SKM-1 treated with dmso at 0.1 percent for 144 hours (cell line): ENCODE measurements around the gene HOXA1.

Source experiments
- DNase-seq: peaks from one replicate; lab custom pipeline; 2025; ENCODE audit not compliant: unreplicated experiment; lab: John Stamatoyannopoulos, UW

HOXA1 gene

DNA sequence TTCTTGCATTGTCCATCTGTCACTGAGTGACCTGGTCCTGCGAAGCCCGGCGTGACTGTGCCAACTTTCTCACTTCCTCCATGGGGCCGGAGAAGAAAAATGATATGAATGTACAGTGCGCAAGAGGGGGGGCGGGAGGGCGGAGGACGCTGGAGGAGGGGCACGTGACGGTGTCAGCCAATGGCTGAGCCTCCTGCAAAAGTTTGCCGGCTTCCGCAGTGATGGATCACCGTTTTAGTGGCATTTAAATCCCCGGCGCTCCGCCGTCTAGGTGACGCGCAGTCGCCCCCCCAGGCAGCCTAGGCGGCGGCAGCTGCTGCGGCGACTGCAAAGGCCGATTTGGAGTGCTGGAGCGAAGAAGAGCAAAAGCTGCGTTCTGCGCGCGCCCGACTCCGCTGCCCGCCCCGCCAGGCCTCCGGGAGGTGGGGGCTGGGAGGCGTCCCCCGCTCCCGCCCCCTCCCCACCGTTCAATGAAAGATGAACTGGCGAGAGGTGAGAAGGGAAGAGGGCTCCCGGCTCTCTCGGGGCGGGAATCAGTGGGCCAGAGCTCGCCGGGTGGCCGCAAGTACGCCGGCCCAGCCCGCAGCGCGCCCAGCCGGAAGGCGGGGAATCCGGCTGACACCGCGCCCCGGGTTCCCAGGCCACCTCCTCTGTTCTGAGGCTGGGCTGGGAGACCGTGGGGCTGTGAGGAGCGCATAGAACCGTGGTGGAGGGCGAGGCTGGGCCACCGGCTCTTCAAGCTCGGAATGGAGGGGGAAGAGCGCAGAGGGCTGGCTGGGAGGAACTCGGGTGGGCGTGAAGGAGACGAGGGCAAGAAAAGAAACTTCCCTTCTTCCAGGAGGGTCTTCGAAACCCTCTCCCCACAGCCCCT, at the start of gene HOXA1:
Gene HOXA1 (minus strand): TSS at position 104 of the 871 bp plus-strand sequence. CDS start 88 bp downstream, at position 16.
- peak; percentile 84 for DNase-seq

DNA sequence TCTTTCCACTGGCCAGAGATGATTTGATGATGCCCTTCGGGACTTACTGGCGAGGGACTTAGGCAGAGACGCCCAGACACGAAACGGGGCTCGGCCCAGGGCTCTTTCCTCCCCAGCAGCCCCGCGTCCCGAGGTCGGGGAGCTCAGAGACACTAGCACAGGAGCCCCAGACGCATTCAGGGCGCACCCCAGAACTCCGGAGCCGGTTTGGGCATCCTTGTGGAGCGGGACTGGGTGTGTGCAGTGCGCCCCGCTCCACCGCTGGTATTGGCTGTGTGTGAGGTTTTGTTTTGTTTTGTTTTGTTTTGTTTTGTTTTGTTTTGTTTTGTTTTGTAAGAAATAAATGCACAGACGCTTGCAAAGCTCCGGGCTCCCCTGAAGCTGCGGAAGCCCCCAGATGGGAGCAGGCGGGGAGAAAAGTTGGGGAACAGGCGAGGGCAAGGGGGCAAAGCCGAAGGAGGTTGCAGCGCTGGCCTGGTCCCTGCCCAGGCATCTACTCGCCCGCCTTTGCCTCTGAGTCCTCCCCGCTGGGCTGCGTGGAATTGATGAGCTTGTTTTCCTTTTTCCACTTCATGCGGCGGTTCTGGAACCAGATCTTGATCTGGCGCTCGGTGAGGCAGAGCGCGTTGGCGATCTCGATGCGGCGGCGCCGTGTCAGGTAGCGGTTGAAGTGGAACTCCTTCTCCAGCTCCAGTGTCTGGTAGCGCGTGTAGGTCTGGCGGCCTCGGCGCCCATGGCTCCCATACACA, 49.5 kb upstream of the HOXA1 start:
- no peak for DNase-seq

DNA sequence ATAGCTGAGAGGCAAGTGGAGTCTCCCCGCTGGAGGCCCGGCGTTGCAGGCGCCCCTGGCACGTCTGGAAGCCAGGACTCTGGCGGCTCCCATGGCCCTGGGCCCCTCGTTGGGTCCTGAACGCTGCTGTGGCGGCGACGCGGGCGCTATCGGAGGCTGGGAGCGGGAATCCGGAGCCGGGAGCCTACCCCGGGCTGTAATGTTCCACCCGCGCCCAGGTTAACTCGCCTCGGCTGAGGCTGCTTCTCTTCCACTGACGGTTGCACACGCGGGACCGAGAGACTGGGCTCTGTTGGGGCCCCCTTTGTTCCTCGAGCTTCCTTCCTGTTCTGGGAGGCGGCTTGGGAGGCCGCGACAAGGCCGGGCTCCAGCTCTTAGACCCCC, 49.0 kb upstream of the HOXA1 start:
- DNase-seq, result no peak

DNA sequence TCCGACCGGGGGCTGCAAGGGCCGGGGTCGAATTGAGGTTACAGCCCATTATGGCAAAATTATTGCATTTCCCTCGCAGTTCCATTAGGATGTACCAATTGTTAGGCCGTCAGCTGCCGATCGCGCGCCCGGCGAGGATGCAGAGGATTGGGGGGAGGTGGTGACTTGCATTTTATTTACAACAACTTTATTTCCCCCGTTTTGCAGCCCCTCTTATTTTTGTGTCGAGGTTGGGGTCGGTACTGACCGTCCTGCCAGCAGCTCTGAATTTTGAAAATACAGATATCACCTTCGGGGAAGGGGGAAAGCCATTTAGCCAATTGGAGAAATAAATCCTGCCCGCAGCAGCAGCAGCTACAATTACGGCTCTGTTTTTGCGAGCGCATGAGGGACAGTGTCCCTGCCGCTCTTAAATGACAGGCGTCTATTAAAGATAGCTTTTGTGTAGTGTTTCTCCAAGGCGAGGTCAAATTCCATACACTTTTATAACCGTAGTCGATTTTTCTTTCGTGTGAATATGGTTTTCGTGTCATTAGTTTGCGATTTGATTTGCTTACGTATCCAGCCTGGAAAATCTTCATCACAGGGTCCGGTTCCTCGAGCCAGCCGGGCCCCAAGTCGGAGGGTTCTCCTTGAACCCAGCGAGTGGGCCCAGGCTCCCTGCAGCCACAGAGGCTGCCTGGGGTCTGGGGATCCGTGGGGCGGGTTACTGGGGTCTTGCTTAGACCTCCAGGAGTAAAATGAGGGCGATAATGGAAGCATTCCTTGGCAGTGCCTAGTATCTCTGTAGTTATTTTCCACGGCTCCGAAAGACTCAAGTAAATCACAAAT, 48.4 kb upstream of the HOXA1 start:
- DNase-seq, result no peak

DNA sequence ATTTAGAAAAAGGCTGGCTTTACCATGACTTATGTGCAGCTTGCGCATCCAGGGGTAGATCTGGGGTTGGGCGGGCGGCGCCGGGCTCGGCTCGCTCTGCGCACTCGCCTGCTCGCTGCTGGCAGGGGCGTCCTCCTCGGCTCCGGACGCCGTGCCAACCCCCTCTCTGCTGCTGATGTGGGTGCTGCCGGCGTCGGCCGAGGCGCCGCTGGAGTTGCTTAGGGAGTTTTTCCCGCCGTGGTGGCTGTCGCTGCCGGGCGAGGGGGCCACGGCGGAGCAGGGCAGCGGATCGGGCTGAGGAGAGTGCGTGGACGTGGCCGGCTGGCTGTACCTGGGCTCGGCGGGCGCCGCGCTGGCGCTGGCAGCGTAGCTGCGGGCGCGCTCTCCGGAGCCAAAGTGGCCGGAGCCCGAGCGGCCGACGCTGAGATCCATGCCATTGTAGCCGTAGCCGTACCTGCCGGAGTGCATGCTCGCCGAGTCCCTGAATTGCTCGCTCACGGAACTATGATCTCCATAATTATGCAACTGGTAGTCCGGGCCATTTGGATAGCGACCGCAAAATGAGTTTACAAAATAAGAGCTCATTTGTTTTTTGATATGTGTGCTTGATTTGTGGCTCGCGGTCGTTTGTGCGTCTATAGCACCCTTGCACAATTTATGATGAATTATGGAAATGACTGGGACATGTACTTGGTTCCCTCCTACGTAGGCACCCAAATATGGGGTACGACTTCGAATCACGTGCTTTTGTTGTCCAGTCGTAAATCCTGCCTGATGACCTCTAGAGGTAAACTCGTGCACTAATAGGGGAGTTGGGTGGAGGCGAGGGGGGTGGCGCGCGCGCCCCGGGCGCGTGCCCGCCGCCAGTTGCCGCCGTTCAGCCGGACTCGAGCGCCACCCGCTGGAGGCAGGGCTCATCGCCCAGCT, 47.5 kb upstream of the HOXA1 start, which contains the start of gene HOXA5:
Gene HOXA5 (minus strand): TSS at position 659 of the 927 bp plus-strand sequence. CDS start 74 bp downstream, at position 585.
- DNase-seq, result no peak

DNA sequence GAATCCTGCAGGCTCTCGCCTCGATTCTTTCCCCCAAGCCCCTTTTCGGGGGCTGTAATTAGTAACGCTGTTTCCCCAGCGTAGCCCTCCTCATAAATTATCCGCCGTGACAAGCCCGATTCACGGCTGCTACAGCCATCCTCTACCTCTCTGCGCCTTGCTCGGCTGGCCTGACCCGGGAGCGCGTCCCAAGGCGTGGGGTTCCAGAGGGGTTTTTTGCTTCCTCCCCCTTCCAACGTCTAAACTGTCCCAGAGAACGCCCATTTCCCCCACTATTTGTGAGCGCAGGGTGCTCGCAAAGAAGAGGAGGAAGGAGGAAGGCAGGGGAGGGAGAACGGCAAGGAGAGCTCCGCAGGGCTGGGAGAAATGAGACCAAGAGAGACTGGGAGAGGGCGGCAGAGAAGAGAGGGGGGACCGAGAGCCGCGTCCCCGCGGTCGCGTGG, 46.8 kb upstream of the HOXA1 start:
- DNase-seq, result no peak

DNA sequence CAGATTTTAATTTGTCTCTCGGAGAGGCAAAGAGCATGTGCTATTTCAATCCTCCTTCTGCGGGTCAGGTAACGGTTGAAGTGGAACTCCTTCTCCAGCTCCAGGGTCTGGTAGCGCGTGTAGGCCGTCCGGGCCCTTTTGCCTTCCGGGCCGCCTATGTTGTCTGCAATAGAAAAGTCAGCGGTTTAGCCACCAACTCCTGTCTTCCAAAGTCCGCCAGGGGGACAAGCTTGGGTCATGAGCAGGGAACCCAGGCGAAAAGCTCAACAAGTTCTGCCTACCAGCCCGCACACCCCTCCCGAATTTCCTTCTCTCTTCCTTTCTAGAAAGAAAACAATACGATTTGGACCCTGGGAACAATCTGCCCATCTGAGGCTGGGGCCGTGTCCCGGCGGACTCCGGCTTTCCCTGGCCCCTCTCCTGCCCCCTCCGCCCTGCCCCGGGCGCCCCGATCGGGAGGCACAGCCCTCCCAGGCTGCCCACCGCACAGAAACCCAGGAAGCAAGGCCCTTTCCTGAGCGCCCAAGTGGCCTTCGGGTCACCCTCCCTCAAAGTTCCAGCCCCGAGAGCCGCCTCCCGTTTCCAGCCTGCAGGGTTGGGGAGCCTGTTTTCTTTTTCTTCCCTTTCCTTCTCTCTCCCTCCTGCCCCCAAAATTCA, 46.3 kb upstream of the HOXA1 start:
- DNase-seq, result no peak

DNA sequence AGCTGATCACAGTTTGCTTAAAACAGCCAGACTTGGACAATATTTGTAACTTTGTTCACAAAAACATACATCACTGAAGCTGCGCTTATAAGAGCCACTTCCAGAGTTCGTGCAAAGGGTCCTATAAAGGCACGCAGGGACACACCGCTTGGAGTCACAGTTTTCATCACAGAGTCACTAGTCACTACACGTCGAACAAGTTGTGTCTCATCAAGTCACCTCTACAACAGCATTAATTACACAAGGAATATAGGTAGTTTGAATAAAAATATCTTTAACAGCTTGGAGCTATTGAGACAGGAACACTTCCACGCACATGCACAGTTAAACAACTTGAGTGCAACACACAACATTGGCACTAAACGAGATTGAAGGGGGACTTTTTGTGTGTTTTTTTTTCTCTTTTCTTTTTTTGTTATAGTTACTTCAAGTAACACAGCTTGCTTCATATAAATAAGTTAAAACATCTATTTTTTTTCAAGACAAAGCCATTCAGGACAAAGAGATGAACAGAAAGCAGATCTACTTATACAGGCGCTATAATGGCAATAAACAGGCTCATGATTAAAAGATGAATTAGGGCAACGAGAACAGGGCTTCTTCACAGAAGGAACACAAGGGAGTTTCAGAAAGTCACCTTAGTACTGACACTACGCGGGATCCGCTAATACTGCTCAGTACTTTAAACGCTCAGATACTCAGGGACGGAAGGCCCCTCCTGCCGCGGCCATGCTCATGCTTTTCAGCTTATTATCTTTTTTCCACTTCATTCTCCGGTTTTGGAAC, 45.5 kb upstream of the HOXA1 start:
- DNase-seq, result no peak

DNA sequence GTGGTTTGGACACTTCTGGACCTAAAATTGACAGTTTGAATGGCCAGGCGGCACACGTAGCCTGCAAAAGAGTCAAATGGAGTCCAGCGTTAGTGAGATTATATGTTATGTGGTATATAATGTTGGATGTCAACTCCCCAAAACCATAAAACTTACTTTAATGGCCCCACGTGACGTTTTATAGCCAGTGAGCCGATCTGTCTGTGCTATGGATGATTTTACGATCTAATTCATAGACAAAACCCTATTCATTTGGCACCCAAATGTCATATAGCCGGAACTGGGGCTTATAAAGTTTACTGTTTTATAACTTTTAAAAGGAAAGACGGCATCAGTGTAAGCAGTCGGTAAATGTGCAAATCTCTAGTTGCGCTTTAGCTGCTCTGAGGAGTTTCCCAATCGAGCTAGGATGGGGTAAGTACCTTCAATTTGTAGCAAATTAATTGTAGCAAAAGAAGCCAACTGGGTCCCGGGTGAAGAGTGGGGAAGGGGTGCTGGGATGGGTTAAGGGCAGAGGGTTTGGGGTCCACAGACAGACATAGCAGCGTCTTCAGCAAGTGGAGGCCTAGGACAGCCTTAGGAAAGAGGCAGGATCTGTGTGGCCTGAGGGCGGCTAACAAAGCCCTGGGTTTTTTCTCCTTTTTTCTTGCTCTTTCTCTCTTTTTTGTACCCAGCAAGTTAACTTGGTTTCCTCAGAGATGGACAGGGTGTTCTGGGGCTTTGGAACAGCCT, 44.5 kb upstream of the HOXA1 start:
- no peak for DNase-seq

DNA sequence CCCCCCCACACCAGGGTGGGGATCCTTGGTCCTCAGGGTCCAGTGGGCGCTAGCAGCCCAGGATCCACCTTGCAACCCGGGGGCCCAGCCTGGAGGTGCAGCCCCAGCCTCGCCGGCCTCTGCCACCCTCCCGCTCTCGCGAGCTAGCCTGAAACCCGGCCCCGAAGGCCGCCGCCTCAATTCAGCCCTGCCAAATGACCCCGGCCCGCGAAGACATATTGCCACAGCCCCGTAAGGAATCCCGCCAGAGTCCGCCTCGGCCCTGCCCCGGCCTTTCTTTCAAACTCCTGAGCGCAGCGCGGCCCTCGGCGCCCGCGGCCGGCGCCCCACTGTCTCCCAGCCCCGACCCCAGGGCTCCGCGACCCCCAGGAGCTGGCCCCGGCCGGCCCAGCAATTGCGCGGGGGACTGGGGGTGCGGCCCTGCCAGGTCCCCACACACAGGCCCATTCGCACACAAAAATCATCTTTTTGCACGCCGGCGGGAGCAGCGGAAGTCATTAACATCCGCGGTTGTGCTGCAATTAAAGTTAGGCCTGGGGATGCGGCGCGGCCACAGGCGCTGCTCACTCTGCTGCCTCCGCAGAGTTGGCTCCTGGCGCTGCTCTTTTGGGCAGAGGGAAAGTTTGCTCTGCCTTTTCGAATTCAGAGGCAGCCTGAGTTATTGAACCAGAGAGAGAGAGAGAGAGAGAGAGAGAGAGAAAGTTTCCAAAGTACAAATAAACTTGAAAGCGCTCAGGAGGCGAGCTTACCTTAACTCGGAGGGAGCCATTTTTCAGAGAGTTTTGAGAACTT, 43.7 kb upstream of the HOXA1 start:
- no peak for DNase-seq

DNA sequence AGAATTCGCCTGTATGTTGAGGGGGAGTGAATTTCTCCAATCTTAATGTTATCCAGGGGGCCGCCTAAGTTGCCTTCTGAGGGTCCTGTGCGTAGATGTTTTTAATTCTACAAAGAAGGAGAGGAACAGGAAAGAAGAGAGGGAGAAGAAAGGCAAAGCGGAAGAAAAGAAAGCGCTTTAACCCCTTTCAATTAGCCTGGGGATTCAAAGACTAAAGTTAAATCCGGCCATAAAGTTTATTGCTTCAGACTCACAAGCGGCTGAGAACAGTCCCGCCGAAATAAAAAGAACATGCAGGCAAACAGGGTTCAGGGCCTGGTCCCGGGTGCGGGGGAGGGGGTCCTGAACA, 43.2 kb upstream of the HOXA1 start:
- no peak for DNase-seq

DNA sequence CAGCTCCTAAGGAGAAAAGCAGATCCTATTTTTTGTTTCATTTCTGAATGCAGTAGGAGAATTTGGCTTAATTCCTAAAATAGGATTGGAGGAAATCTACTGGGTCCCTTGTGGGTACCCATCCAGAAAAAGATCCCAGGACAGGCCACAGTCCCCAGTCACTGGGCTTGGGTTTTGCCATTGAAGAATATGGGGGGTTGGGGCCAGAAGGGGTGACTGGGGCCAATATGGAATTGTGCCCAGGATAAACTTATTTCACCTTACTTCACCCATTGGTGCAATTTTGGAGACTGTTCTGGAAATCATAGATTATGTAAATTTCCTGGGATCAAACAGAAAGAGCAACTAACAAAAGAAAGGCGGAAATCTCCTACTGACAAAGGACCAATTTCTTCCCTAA, 42.7 kb upstream of the HOXA1 start:
- DNase-seq, result no peak

DNA sequence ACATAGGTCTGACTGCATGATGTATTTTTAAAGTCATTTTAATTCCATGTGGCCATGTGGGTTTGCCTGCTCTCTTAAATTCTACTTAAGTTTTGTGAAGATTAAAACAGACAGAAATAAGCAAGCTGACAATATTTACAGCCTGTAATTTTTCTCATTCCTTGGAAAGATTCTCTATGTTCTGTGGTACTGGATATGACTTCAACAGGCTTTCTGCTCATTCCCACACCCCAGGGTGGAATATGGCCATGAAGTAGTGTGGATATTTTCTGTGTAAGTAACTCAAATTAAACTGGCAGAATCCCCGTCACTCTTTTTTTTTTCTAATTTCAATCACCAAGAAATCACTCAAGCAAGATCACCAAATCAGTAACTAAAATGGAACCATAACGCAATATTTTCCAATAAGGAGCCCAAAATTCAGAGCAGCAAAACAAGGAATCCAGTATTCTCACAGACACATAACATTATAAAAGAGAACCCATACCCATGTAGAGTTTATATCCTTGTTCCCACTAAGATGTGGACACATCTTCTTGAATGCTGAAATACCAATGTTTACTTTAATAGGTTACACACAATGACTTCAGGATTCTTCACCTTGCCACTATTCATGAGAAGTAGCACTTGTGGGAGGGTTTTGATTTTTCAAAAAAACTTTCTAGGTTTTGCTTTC, 42.0 kb upstream of the HOXA1 start:
- DNase-seq, result no peak

DNA sequence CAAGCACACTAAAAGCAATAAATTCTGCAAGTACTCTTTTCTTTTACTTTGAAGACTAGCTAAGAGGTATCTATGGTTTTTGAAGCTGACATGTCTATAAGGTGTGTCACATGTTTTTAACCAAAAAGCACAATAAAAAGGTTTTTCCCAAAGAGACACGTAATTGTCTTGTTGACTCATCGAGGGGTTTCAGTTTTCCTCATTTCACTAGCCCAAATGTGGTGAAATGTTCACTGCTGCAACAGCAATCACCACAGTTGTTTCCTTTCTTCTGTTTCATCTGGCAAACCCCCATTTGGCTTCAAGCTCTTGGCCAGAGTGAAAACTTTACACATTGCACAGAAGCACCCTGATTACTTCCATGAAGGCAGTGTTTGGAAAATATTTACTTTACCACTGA, 38.6 kb upstream of the HOXA1 start:
- peak; percentile 53 for DNase-seq

DNA sequence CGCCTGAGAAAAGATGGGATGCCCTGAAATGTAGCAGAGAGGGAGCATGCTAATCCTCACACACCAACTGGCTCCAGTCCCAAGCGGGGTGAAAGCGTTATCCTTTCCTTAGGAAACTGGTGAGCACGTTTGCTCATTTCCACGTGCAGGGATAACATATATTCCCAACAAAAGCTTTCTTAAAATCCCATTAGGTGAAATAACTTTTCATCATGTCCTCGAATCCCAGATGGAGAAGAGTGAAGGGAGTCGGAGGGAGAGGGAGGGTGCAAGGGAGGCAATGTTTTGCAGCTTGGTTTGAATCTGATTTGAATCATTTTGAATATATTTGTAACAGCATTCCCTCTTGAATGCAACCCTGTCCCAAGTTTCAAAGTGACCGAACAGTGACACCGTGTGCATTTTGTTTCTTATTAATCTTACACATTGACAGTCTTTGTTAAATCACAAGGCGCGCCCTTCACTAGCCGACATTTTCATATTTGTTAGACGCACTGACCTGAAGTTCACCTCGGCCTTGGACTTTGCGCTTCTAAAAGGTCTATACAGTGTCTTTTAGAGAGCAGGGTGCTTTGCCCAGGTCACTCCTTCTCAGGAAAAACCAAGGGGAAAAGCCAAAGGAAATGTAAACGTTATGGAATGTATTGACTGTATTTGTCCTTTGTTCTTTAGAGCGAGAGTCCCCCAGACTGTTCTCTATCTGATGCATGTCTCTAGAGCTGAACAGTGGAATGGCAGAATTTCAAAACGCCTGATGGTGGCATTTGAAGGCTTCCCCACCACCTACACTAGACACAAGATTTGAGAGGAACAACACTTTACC, 37.8 kb upstream of the HOXA1 start:
- no peak for DNase-seq

DNA sequence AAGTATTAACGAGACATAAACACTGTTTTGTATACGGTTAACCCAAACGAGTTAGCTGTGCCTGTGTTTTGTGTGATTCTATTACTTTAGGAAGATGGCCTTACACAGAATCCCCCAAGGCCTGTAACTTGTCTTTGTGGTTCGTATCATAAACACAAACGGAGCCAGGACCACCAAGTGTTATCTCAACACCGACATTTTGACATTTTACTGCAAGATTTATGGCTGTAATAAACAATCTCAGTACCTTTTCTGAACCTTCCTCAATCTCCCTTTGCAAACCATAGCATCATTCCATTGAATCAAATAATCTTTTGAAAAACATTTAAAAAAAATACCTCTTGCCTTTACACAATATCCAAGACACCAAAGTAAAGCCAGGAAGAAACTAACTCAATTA, 37.2 kb upstream of the HOXA1 start:
- no peak for DNase-seq
